HG02884 (cell line): ENCODE results near the gene DRGX.
A peak's percentile ranks its signal among the peaks of the same experiment; 100 is the strongest.

Experiments
- ATAC-seq: cut with Tn5 transposase; IDR thresholded peaks from one replicate; pipeline ENCODE4 v1.9.1; 2021; ENCODE audit warnings: mild to moderate bottlenecking, moderate library complexity; ENCODE audit not compliant: unreplicated experiment

DRGX gene

DNA sequence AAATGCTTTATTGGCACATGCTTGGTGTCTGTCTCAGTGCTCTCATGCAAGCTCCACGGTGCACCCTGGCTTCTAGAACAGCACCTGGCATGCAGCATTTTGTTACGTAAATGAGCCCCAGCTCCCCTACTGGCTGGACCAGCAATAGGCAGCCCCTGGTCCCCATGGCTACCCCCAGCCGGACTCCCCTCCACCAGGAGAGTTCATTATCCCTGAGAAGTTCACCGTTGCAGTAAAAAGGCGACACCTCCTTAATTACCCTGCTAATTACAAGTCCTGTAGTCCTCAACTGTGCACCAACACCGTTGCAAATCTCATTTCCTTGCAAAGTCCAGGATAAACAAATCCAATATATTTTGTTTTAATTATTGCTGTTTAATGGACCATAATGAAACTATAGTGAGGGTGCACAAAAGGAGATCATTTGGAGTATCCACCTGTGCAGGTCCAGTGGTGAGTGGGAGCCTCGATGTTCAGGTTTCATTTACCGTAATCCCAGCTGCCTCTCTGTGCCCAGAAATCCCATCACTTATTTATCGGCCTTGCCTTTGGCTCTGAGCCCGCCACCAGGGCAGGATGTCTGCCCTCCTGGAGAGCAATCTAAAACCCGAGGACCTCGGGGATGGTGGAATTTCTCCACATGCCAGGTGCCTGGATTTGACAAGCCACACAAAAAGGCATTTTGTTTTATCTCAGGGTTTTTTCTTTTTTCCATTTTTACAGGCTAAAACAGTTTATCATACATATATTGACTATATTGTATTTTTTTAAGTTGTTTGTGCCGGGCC lies 12.8 kb upstream of the DRGX start:
- ATAC-seq: no peak

DNA sequence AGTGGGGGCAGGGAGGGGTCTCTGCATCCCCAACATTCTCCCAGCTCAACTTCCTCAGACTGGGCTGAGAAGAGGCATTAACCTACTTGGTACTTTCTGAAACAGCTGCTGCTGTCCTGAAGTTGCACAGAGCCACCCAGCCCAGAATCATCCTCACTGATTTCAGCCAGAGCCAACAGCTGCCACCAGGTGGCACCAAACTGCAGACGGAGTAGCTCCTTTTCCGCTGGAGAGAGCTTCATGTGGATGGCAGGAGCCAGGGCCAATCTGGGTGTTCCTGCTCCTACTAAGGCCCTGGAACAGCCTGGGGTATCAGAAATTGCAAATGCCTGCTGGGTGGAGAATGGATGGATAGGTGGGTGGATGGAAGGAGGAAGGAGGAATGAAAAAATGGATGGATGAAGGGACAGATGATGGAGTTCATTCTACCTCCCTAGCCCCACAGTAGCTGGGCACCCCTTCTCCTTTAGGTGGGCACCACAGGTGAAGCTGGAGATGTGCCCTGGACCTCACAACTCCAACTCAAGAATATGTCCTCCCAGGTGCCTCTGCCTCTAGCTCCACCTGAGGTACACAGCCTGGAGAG lies 11.8 kb upstream of the DRGX start:
- peak; percentile 79 for ATAC-seq

DNA sequence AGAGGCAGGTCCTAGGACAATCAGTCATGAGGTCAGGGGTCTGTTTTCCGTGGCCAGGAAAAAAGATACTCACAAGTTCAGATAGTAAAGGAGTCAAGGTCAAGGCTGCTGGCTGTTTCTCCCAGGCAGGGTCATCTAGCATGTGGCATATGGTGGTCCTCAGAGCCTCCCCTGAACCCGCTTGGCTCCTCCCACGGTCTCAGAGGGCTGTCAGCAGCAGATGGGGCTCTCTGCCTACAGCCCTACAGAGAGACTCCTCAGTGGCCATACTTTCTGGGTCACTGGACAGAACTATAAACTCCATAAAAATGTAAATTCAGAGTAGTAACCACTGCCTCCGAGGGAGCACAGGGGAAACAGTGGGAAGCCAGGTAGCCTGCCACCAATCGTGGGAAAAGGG lies 11.3 kb upstream of the DRGX start:
- ATAC-seq: no peak

DNA sequence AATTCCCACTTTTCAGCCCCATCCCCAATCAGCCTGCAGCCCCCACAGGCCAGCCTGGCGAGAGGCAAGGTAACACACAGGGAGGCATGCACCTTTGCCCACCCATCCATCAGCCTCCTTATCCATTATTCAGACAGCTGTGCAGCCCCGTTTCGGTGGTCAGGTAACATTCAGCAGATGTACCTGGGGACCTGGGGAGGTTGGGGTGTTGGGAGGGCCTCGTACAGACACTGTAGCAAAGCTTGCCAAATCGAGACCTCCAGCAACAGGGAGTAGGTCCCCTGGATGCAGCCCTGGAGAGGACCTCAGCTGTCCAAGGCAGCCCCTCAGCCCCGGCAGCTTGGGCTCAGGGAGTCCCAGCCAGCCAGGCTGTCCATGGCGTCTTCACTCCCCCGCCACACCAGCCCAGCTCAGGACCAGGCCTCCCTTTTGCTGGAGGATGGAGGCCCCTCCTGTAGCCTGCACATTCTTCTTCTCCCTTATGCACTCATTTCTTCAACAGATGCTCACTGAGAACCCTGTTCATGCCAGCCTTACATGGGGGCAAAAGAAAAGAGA lies 8.5 kb upstream of the DRGX start:
- ATAC-seq: no peak

DNA sequence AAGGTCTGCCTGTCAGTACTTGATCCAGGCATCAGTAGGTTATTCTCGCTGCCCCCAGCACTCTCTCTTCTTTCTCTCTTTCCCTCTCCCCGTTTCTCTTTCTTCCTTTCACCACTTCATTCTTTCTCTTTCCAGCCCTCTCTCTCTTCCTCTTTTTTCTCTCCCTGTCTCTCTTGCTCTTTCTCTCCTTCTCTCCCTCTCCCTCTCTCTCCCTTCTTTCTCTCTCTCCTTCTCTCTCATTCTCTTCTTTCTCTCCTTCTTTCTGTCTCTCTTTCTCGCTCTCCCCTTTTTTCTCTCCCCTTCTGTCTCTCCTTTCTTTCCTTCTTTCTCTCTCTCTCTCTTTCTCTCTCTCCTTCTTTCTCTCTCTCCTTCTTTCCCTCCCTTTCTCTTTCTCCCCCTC lies 7.5 kb upstream of the DRGX start:
- ATAC-seq: no peak

DNA sequence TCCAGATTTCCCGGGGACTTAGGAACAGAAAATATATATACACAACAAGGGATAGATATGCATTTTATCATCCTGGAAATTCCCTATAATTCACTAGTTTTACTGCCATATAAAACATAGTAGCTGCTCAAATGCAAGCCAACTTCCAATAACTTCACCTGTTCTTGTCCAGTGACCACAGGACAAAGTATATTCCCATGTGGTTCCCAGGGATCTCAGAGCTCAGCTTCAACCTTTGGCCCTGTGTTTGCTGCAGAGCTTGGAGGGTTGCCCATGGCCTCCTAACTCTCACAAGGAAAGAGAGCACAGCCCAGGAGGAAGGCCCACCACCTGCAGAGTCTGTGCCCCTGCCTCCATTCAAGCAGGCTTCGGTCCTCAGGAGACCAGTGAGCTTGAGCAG lies 4.5 kb upstream of the DRGX start:
- ATAC-seq: no peak

DNA sequence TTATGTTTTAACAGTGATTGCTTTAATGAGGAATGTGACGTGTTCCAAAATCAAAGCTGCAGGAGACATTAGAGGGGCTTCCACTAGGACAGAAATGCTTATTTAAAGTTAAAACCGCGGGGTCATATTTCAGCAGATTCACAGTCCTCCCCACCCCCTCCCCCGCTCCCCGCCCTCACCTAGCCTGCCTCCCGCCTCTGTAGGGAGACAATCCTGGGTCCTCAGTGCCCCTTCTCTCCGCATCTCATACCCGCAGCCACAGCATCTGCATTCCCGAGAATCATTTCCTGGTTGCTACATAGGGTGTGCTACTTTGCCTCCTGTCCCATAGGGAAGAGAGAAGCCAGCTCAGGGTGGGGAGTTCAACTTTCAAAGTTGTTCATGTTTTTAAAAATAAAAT lies 3.1 kb upstream of the DRGX start:
- ATAC-seq: no peak

DNA sequence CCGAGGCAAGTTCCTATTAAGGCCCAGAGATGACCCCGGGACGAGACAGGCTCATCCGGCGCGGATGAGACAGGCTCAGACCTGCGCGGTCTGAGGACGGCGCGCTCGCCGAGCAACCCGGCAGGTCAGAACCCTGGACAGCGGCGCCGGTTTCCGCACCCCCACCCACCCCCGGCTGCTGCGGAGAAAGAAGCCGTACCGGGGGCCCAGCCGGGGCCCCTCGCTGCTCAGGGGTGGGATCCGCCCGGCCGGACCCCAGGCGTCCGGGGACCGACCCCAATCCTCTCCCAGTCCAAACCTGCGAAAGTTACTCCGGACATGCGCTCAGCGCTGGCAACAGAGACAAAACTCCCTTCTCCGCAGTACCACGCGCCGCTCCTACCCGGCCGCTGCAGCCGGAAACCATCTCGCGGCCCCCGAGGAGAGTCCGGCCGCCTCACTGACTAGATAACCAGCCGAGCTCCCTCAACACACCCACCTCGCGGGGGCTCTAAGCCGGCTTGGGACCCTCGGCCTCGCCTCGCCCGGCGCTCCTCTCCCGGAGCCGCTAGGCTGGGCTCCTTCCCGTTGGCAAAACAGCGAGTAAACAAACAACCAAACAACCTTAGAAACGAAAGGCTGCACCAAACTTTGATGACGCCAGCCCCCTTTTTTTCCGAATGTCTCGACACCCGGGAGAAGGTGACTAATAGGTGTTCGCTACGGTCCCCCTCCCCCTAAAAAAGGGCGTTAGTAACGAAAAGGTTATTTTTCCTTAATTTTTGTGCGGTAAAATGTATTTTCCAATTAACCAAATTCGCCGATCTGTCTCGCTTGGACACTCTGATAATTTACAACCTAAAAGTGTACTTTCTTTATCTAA lies 2.3 kb upstream of the DRGX start:
- no peak for ATAC-seq

DNA sequence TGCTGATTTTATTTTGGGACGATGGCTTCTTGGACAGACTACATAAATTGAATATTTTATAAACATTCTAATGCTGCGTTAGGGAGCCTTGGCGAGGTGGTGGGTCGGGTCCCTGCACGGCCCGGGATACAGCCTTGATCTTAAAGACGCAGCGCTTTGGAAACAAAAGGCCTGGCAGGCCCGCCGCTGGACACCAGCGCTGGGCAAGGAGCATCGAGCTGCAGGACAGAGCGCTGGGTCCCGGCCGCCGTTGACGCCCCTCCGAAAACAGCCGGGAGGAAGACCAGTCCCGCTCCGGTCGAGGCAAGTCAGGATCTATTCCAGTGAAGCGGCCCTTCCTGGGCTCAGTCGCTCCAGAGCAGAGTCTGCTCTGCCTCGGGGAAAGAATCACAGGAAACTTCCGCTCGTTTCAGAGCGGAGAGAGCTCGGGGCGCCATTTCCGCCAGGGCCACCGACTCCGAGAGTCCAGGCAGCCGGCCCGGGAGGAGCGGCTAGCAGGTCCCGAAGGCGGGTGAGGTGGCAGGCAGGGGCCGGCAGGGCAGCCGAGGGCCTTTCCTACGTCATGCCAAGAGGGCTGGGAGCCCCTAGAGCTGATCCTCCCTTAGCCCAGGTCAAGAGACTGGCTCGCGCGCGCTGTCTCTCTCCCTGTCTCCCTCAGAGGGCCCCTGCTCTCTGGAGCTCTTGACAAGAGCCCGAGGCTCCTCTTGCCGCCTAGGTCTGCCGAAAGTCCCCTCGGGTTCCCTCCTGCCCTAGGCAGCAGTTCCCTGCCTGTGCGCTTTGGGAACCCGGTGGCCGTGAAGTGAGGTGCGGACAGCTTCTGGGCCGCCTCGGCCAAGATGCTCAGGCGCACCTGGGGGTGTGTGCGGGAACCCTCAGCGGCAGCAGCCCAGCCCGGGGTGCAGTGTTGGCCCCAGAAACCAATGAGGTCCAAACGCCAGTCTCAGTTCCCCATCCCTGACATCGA lies 1.4 kb upstream of the DRGX start:
- ATAC-seq: no peak

DNA sequence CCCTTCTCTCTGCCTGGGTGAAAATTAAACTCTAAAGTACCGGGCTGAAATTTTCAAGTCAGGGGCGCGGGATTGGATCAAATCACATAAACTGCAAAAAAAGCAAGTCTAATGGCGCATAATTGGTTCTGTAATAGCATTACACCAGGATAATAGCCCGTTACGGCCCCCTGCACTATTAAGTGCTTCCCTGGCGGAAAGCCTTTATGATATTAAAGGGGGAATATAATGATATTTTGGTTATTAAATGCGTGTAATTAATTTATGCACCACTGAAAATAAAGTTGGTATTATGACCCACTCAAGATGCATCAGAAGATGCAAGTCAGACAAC lies 744 bp upstream of the DRGX start:
- ATAC-seq: no peak

DNA sequence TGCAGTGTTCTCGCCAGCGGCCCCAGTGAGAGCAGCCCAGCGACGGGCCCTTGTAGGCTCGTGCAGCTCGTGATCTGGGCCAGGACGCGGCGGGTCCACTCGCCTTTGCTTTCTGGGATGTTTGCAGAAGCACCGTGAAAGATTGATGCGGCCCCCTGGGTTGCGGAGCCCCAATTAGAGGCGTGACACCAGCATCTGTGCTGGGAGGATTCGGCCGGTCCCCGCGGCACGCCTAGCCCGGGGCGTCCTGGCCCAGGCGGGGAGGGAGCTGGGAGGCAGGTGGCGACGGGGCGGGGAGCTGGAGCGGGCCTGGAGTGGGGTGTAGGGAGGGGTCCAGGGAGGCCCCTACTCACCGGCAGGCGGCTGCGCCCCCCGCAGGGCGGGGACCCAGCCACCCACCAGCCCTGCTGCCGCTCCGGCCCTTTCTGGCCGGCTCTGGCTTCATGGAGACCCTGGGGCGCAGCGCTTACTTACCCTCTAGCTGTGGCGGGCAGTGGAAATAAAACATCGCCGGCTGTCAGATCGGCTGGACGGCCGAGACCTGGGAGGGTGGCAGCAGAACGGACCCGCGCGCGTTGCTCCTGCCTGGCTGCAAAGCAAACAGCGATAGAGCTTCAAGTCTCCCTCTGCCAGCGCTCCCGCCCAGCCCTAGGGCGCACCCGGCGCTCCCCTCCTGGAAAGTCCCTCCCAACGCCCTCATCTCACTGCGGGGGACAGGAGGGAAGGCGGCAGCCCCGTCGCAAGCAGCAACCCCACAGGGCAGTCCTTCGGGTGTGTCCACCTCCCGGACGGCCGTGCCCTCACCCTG lies 752 bp downstream of the DRGX start:
- ATAC-seq: no peak

DNA sequence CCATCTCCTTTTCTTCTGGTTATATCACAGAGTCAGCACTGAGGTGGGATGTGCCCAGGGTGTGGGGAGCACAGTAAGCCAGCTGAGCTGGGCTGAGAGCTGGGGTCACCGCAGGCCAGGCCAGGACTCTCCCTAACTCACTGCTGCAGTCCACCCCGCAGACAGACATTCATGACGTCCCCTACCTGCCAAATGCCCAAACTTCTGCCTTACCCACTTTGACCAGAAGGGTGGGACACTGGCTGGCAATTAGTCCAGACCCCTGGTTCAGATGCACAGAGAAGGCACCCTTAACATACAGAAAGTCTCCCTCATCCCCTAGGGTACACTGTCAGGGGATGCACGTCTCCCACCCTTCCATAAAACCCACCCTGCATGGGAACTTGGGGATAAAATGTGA lies 2.1 kb downstream of the DRGX start:
- ATAC-seq: no peak

DNA sequence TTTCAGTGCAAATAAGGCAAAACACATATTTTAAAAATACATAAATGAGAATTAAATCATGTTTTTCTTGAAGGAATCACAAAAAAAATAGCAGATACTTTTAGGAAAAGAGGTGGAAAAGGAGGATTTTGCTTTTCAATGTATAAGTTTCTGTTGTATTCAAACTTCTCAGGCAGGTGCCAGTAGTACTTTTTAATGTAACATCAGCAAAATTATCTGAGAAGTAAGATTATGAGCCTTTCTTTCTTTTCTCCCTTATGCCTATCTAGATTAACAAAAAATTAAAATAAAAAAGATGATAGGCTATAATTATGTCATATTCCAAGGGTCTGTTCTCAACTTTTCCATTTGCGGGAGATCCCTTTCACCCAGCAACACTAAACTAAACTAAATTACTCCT lies 2.6 kb downstream of the DRGX start:
- no peak for ATAC-seq

DNA sequence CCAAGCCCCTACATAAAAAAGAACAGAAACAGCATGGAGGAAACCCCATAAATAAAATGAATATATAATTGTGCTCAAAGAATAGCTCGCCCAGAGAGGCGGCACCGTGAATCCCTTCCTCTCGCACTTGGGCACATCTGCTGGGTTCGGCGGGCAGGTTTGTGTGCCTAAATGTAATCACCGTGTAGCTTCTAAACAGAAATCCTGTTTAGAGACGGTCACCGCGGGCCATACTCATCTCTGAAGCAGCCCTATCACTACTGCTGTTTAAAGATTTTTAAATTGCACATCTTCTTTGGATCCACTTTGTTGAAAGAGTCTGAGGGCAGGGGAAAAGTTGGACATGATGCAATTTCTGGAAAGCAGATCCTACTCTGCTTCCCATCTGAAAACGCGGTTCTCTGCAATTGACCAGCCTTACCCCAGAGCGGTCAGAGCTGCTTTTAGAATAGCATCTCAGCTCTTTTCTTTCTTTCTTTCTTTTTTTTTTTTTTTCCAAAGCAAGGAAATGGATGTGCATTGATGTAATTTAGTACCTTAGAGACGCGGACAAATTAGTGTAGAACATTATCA lies 6.4 kb downstream of the DRGX start:
- no peak for ATAC-seq

DNA sequence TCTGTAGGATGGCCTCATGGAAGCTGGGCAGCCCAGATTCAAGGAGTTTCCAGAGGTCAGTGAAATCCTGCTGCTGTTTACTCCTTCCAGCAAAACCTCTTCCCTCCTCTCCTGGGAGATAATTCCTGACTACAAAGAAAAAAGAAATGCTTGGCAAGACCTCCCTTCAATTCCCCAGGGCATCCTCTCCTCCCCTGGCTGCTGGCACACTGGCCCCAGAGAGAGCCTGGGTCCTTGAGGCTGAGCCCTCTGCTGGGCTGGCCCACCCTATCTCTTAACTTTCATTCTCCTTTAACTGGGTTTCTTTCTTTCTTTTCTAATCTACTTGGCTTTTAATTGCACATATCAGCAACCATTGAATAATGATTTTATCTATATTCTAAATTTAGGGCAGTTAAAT lies 7.7 kb downstream of the DRGX start:
- no peak for ATAC-seq

DNA sequence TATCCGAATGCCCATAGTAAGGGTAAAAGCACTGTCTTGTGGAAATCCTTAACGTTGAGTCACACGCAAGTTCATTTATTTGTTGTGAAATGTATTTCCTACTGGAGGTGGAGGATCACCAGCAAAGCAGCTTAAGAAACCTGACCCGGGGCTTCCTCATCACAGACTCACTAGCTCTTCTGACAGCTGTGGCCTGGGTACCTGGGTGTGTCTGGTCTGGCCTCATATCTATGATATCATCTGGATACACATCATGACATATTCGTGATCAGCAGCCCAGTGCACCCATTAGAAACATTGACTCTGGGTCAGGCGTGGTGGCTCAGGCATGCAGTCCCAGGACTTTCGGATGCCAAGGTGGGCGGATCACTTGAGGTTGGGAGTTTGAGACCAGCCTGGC lies 8.8 kb downstream of the DRGX start:
- ATAC-seq: no peak

DNA sequence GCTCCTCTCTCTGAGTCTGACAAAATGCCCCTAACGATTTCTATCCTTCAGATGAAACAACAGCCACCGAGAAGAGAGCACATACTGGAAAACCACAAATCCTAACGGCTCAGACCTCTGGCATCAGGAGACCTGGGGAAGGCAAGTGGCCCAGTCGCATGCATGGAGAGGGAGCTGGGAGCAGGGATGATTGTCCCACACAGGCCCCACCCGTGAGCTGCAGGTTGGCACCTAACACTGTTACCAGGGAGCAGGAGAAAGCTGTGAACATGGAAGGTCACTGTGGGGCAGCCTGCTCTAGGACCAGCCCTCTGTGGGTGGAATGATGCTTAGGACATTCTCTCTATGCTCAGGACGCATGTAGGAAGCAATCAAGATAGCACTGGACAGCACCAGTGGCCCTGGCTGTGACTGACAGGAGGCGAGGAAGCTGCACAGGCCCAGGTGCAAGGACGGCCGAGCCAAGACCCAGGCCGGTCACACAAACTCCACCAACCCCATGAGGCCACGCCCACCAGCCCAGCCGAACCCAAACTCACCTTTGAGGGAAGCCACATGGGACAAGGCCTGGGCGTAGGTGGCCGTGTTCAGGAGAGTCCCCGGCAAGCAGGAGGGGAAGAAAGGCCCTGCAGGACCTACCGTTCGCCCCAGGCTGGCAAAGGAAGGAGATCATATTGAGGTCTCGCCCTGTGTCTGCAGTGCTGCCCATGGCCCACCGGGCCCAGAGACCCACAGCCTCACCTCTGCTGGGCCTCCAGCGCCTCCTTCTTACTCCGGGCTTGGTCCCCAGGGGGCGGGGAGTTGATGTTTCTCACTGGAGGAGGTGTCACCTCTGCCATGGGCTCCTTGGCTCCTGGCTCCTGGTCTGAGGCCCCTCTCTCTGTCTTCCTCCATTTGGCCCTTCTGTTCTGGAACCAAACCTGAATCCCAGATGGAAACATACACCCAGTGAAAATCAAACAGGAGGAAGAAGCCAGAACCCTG lies 9.7 kb downstream of the DRGX start:
- no peak for ATAC-seq

DNA sequence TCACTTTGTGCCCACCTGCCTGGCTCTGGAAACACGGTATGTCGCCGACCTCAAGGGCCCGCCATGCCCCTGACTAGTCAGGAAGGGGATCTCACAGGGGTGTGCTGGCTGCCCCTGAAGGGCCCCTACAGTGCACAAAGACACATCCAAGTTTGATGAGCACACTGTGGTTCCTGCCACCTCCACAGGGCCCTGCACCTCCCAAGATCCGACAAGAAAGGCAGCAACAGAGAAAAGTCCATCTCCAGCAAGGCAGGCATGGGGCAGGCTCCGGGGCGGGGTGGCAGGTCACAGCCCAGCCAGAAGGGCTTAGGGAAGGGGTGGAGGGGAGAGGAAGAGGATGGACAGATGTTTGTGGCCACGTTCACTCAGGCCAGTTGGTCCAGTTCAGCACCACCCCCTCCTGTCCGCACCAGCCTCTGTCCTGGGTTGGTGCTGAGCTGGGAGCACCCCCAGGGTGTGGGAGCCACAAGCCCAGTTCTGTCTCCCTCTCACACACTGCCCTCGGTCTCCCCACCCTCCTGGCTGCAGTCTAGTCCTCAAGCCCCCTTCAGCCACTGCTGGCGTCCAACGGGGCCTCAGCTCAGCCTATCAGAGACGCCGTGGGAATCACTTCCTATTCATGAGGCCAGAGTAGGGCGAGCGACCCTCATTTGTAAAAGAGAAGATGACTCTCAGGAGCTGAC lies 11.5 kb downstream of the DRGX start:
- no peak for ATAC-seq
